Stimulated activated CD4-positive, alpha-beta T cell treated with anti-CD3 and anti-CD28 coated beads, Interleukin-12 subunit alpha, Interleukin-12 subunit beta, amount 100 ng/mL, for 4 hours (primary cell): ENCODE measurements around the gene SLC44A5.
"Not testable (repeated sequence)": the region's sequence is repeated elsewhere in the genome, so short reads cannot be mapped to it uniquely, and the experiment has no call there.

ENCODE experiments used
- DNase-seq: peaks from one replicate; pipeline ENCODE4 v3.0.0-alpha.2; 2020

The SLC44A5 gene

GRCh38 chr1:75440274-75440673 is 170.6 kb downstream of the SLC44A5 start:
- no peak for DNase-seq

GRCh38 chr1:75438355-75438754 is 172.6 kb downstream of the SLC44A5 start:
- no peak for DNase-seq

- DNase-seq, result no peak
These were observed 179.1 kb downstream of the SLC44A5 start for GRCh38 chr1:75431843-75432242.

- DNase-seq, result no peak
These were observed 180.4 kb downstream of the SLC44A5 start for GRCh38 chr1:75430526-75430925.

GRCh38 chr1:75426688-75427087 is 184.2 kb downstream of the SLC44A5 start:
- DNase-seq, result no peak

- no peak for DNase-seq
These were observed 185.8 kb downstream of the SLC44A5 start for GRCh38 chr1:75425001-75425650.

- no peak for DNase-seq
These were observed 187.3 kb downstream of the SLC44A5 start for GRCh38 chr1:75423616-75424015.

GRCh38 chr1:75423136-75423535 is 187.8 kb downstream of the SLC44A5 start:
- no peak for DNase-seq

- DNase-seq, result no peak
These were observed 189.5 kb downstream of the SLC44A5 start for GRCh38 chr1:75421371-75421770.

- DNase-seq, result no peak
These were observed 195.7 kb downstream of the SLC44A5 start for GRCh38 chr1:75415187-75415586.

- DNase-seq, result no peak
These were observed 198.3 kb downstream of the SLC44A5 start for GRCh38 chr1:75412616-75413015.

- DNase-seq, result not testable (repeated sequence)
These were observed 206.2 kb downstream of the SLC44A5 start for GRCh38 chr1:75404681-75405080.

GRCh38 chr1:75403147-75403646 is 207.7 kb downstream of the SLC44A5 start:
- DNase-seq, result not testable (repeated sequence)

- DNase-seq, result no peak
These were observed 210.2 kb downstream of the SLC44A5 start for GRCh38 chr1:75400716-75401115.

- no peak for DNase-seq
These were observed 214.2 kb downstream of the SLC44A5 start for GRCh38 chr1:75396745-75397144.

- no peak for DNase-seq
These were observed 214.7 kb downstream of the SLC44A5 start for GRCh38 chr1:75396260-75396659.

GRCh38 chr1:75394386-75395139 is 216.4 kb downstream of the SLC44A5 start:
- no peak for DNase-seq

GRCh38 chr1:75392278-75392677 is 218.6 kb downstream of the SLC44A5 start:
- no peak for DNase-seq

- not testable (repeated sequence) for DNase-seq
These were observed 235.2 kb downstream of the SLC44A5 start for GRCh38 chr1:75375476-75376447.

- DNase-seq, result no peak
These were observed 237.3 kb downstream of the SLC44A5 start for GRCh38 chr1:75373542-75374159.

GRCh38 chr1:75366595-75366994 is 244.3 kb downstream of the SLC44A5 start:
- no peak for DNase-seq

GRCh38 chr1:75361260-75361659 is 249.7 kb downstream of the SLC44A5 start:
- DNase-seq, result no peak

GRCh38 chr1:75354267-75354666 is 256.6 kb downstream of the SLC44A5 start:
- DNase-seq, result not testable (repeated sequence)
